Activated gamma-delta T cell (primary cell): ENCODE results near the gene YIPF3.
A peak's percentile ranks its signal among the peaks of the same experiment; 100 is the strongest.
"Not testable (repeated sequence)": the region's sequence is repeated elsewhere in the genome, so short reads cannot be mapped to it uniquely, and the experiment has no call there.

ENCODE experiments used
- DNase-seq: peaks from one replicate; lab custom pipeline; 2025; lab: John Stamatoyannopoulos, UW

YIPF3 gene

DNA sequence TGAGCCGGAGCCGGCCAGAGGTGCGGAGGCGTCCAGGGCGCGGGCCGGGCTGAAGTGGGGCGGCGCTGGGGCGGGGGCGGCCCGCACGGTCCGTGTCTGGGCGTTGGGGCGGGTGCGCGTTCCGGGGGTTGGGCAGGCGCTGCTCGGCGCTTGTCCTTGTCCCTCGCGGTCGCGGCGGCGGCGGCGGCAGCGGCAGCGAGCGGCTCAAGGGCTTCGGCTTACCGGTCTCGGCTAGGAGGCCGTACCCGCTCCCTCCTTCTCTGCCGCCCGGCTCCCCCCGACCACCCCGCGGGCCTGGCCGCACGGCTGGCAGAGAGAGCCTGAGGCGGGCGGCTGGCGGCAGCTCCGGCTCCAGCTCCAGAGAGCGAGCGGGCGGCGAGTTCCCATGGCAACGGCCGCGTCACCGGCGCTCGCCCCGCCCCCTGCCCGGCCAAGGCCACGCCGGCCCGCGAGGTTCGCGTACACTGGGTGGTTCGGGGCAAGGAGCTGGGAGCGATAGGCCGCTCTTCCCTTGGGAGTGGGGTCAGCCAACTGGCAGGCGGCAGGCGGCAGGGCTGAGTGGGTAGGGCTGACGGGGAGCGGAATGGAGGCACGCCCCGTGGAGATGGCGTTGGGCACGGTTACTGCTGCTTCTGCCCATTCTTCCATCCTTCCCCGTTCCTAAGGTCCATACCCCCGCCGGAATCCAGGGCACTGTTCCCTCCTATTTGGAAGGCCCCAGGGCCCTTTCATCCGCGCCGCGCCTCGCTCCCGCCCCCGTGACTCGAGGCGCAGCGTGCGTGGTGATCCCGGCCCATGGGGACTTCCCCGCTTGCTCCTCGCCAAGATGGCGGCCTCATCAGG, 6.5 kb downstream of the YIPF3 start, which contains the start of gene LRRC73:
Gene LRRC73 (minus strand): TSS at position 363 of the 843 bp plus-strand sequence. CDS start 561 bp downstream, outside the sequence.
- DNase-seq, result peak; percentile 70

DNA sequence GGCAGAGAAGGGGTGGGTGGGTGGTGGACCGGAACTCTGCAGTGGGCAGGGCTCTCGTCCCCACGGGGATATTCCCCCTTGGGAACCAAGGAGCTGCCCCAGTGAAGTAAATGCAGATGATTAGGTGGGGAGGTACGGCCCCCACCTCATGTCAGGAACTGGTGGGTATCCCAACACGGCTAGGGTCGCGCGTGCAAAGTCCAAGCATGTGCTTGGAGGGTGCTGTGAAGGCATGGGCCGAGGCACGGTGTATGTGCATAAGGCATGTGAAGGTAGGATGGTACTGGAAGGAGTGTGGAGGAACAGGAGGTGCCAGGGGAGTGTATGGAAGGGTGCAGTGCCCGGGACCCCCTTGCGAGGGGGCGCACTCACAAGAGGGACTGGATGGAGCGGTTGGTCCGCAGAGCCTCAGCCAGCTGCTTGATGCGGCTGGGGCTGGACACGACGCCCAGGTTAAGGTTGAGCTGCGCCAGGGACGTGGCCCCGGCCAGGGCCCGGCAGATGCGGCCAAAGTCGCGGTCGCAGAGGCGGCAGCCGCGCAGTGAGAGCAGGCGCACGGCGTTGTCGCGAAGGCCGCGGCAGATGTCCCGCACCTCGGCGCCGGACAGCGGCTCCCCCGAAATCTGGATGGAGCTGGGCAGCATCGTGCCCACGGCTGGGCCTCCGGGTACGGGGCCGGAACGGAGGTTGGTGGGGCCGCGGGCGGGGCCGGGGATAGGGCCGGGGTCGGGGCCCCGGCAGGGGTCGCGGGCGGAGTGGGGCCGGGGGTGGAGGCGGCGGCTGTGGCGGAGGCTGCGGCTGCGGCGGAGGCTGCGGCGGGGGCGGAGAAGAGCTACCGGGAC, 7.4 kb downstream of the YIPF3 start:
- DNase-seq, result no peak

DNA sequence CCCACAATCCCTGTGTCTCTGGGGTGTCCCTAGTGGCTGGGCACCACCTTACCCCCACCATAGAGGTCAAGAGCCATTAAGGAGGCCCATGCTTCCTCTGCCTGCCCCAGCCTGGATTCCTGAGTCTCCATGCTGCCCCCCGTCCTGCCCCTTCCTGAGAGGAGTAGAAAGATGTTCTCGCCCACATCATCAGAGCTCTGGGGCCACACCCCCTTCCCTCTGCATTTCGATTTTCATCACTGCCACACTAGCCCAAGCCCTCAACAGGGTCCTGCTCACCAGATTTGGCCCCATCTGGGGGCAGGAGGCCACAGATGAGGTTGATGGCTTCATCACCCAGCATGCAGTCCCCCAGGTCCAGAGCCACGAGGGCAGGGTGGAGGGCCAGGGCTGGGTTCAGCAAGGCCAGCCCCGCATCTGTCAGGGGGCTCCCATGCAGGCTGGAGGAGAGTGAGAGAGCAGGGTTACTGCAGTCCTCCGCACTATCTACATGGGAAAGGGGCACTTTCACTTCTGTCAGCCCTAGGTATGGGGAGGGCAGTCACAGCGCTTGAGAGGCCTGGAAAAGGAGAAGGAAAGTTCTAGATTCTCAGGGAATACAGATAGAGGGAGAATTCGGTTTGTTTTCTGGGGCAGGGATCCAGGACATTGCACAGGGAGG, 8.1 kb downstream of the YIPF3 start:
- no peak for DNase-seq

DNA sequence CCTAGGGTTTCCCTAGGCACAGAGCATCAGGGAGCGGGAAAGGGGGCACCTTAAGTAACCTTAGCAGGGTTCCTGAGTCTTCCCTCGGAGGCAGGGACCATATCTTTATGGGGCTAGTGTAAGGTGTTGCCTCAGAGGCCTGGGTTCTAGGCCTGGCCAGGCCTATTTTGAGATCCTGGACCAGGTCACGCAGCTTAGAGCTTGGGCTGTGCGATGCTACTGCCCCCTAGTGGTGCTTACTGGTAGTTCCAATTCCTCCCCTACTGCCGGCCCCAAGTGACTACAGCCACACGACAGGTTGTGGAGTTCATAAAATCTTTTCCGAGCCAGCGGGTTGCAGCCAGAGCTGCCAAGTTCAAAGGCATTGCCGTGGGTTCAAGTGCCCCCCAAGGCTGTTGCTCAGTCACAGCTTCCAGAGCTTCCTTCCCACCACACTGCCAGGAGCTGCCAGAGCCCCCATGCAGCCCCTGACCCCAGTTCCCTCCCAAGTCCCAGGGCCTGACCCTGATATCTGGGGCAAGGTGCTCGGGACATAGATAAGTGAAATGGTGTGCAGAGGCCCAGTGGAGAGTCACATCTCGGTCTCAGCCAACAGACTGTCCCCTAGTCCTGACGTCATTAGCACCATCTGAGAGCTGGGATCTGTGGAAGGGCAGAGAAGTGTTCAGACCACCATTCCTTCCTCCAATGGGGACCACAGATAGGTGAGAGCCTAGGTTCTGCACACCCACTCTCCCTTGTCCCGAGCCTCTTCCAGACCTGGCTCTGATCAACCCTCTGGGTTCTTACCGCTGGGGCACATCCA, 9.9 kb downstream of the YIPF3 start:
- no peak for DNase-seq

DNA sequence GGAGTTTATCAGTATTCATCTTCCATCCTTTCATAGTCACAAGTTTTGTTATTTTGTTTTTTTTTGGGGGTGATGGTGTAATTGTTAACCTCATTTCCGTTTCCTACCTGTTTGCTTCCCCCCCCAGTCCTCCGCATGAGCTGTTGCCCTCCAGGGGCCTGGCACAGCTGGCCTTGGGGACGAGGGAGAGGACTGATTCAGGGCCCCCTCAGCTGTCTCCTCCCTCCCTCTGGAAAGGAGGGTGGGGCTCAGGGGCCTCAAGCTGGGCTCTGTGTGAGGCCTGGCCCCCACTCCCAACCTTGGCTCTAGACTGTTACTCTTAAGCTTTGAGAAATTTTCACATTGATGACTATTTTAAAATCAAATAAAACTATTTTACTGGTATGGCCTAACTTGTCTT, 10.6 kb downstream of the YIPF3 start:
- DNase-seq, result no peak

DNA sequence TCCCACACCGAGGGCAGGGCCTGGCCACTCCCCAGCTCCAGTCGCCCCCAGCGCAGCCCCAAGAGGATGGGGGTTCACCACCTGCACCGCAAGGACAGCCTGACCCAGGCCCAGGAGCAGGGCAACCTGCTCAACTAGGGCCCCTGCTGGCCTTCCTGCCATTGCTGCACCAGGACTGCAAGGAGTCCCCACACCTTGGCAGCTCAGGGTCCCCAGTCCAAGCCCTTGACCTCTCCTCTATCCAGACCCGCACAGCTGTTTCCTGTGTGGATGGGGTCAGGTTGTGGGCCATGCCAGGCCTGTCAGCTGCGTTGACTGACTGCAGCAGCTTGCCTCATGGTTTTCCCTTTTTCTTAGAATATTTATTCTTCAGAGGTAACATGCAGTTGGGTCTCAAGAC, 11.0 kb downstream of the YIPF3 start:
- DNase-seq, result no peak

DNA sequence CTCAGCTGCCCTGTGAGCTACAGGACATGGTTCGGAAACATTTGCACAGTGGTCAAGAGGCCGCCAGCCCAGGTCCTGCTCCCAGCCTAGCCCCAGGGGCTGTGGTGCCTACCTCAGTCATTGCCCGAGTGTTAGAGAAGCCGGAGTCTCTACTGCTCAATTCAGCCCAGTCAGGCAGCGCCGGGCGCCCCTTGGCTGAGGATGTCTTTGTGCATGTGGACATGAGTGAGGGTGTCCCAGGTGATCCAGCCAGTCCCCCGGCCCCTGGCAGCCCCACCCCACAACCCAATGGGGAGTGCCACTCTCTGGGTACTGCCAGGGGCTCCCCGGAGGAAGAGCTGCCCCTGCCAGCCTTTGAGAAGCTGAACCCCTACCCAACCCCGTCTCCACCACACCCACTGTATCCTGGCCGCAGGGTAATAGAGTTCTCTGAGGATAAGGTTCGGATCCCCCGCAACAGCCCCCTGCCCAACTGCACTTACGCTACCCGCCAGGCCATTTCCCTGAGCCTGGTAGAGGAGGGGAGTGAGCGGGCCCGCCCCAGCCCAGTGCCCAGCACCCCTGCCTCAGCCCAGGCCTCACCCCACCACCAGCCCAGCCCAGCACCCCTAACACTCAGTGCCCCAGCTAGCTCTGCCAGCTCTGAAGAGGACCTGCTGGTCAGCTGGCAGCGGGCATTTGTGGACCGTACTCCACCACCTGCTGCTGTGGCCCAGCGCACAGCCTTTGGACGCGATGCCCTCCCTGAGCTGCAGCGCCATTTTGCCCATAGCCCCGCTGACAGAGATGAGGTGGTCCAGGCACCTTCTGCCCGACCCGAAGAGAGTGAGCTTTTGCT, 11.8 kb downstream of the YIPF3 start:
- DNase-seq, result no peak

DNA sequence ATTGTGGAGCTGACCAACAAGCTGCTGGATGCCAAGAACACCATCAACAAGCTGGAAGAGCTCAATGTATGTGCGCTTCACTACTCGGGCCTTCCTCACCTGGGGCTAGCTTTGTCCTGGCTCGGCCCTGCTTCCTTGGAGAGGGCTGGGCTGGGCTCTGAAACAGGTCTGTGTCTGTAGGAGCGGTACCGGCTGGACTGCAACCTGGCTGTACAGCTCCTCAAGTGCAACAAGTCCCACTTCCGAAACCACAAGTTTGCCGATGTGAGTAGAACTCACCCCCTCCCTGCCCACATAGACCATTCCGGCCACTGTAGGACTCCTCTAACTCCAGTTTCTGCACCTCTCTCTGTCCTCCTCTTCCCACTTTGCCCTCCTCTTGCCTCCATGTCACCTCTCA, 13.3 kb downstream of the YIPF3 start:
- no peak for DNase-seq

DNA sequence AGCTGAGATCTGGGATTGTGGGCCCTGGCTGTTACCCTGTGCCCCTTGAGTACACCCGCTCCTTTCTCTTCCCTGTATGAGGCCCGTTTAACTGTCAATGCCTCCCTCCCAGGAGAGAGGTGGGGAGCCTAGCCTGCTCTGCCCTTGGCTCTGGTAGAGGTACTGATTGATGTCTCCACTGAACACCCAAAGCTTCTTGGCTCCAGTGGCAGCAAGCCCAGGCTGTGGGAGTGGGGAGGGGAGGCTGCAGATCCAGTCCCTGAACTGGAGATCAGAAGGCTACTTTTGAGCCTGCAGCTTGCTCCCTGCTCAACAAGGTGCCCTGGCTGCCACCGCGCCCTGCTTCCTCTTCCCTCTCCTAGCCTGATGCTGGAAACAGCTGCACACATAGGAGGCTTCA, 14.1 kb downstream of the YIPF3 start:
- no peak for DNase-seq

DNA sequence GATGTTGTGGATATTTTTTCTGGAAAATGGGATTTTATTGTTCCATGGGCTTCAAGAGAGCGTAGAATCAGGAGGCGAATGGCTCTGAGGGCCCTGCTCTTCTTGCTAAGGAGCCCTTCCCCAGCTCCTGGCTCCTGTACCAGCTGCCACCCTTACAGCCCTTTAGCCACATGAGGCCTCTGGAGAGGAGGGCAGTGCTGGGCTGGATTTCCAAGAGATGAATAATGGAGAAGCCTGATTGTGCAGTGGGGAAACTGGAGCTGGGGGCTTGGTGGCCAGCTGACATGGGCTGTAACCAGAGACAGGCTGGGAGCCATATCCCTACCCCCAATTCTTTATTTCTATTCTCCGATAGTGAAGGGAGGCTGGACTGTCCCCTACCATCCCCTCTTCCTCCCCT, 15.8 kb downstream of the YIPF3 start:
- DNase-seq, result no peak

DNA sequence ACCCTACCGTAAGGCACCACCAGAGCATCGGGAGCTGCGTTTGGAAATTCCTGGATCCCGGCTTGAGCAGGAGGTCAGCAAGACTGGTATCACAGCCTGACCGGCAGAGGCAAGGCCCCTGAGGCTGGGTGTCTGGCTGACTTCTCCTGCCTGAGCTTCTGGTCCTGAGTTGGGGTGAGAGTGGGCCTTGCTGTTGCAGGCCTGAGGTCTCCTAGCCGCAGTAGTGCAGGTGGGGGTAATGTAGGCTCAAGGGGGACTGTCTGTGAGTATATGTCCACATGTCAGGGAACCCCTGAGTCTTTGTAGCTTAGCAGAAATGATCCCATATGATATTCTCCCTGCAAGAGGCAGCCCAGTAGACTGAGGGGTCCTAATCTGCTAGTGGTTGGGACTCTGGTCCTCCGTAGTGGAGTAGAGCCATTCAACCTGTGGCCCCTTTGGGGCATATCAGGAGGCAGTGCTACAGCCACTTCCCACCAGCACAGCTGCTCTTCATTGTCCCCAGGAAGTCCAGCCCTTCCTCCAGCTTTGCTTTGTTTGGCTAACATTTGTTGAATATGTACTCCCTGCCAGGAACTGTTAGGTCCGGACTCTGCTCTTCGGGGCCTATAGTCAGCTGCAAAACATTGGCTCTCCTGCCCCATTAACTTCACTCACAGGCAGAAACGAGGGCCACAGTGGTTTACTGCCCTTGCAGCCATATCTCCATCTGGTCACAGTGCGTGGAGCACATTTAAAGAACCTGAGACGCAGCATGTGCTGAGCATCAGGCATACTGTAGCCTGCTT, 17.5 kb downstream of the YIPF3 start:
- no peak for DNase-seq

DNA sequence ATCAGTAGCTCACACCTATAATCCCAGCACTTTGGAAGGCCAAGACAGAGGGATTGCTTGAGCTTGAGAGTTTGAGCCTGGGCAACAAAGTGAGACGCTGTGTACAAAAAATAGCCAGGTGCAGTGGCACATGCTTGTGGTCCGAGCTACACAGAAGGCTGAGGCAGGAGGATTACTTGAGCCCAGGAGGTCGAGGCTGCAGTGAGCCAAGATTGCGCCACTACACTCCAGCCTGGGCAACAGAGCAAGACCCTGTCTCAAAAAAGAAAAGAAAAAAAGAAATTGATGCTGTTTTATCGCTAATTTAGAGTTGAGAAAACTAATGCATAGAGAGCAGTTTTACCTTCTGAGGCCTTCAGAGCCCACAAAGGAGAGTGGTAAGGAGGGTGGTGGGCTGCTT, 18.4 kb downstream of the YIPF3 start:
- not testable (repeated sequence) for DNase-seq

DNA sequence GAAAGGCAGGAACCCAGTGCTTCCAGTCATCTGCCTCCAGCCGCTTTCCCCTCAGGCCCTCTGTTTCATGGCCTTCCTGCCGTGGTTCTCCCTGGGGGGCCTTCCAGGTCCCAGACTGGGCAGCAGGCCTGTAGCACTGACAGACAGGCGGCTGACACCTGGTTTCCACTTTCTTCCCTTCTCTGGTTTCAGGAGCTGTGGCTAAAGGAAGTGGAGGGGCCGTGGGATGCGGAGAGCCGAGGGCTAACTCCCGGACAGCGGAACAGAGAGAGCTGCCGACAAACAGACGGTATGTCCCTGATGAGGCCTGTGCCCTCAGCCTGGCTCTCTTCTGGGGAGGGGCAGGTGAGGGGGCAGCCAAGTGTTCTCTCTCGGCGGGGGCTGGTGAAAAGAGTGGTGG, 19.0 kb downstream of the YIPF3 start:
- DNase-seq, result no peak

DNA sequence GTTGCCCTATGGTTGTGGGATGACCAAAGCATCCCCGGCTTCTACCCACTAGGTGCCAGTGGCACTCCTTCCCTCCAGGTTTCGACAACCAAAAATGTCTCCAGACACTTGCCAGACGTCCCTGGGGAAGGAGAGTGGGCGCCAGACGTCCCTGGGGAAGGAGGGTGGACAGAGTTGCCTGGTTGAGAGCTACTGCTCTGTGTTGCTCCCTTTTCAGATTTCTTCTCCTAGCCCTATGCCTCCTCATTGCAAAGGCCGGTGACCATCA, 19.7 kb downstream of the YIPF3 start:
- DNase-seq, result no peak

DNA sequence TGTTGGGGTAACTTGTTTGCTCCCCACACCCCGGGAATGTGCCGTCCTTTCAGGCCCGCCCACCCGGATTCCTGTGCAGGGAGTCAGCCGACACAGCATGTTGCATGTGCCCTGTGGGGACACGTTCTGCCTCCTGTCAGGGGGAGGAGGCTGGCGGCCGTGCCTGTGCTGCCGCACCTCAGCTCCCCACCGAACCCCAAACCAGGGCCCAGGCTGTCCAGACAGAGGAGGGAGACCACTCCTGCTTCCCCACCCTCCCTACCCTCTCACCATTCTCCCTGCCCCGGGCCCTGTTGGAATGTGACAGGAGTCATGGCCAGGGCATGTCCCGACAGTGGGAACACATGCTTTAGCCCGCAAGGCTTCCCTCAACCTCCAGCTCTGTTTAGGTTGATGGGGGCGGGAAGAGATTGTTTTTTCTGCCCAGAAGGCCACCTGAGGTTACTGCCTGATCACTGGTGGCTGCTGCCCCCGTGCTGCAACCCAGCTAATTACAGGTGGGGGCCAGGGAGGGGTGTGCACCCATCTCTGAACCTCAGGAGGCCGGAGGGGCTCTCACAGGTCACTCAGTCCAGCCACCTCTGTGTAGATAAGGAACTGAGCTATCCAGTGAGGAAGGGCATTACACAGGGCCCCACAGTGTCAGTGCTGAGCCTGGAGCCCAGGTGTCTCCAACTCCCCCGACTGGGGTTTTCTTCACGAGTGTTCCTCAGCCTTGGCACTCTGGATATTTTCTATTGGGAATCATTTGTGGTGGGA, 20.2 kb downstream of the YIPF3 start:
- no peak for DNase-seq

DNA sequence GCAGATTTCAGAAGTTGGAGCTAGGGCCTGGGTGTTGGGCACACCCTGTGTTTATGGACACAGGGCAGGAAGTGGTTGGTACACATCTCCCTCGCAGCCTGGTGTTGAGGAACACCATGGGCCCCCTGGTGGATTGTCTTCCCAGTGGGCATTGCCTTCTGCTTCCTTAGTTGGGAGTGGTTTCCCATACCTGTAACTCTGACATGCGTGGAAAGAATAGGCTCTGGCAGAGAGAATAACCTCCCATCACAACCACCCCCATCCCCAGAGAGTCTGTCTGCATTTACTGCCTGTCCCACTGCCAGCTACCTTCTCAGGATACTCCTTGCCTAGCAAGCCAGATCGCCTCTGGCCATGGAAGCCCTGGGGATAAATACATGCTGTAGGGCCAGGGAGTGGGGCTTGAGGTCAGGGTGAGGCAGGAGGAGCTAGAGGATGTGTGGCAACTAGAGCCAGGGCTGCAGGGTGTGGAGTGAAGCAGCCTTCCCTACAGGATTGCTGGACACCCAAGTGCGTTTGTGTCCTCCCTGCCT, 21.3 kb downstream of the YIPF3 start:
- no peak for DNase-seq

DNA sequence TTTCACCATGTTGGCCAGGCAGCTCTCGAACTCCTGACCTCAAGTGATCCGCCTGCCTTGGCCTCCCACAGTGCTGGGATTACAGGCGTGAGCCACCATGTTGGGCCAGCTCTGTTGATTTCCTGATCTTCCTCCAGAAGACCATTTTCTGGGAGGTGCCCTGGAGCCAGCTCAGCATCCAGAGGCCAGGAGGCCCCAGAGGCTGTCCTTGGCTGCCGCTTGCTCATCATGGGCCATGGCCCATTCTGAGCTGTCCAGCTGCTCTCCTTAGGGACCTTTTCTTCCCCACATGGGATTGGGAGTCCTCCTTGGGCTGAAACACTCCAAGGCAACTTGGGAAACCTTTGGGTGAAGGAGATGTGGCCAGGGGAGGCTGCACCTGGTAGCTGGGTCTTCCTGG, 22.0 kb downstream of the YIPF3 start:
- no peak for DNase-seq

DNA sequence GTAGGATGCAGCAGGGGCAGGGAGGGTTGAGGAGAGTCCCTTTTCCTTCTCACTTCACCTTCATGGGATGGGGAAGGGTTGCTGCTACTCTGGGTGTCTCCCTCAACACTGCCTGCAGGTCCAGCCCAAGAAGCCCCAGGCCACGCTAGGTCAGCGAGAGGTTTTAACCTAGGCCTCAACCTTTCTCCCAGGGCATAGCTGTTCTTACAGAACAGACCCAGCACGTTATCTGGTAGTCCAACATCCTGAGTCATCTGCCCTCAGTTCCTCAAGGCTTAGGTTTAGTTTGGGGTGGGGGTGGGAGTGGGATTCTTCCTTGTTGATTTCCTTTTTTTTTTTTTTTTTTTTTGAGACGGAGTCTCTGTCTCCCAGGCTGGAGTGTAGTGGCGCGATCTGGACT, 22.4 kb downstream of the YIPF3 start:
- no peak for DNase-seq

DNA sequence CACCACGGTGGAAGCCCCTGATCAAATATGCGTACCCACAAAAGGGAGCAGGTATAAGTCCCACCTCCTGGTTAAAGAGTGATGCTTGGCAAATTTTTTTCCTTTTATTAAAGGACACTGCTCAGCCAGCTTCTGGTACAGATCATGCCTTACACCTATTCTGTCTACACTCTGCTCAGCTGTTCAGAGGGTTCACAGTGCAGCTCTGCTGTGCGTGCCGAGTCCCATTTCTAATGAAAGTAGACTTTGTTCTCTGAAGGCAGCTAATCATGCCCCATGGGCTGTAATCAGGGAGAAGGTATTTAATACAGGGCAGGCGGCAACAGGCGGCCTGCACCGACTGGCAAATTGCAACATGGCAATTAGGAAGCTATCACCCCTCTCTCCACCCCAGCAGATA, 22.9 kb downstream of the YIPF3 start:
- DNase-seq, result no peak
